NCI-H1092 treated with DMSO at 0.1 percent for 48 hours (cell line): ENCODE data around the gene GRIN1.
"Not testable (repeated sequence)": the region's sequence is repeated elsewhere in the genome, so short reads cannot be mapped to it uniquely, and the experiment has no call there.

Experiments
- DNase-seq: peaks from one replicate; lab custom pipeline; 2025; lab: John Stamatoyannopoulos, UW

Gene GRIN1

GRCh38 chr9:137128862-137129455 is 10.0 kb upstream of the GRIN1 start:
- no peak for DNase-seq

GRCh38 chr9:137129456-137130175 is 9.3 kb upstream of the GRIN1 start:
- DNase-seq = peak; percentile 89

GRCh38 chr9:137130176-137130755 is 8.7 kb upstream of the GRIN1 start:
- DNase-seq = no peak

- DNase-seq = no peak
Measured at GRCh38 chr9:137134191-137134590, 4.8 kb upstream of the GRIN1 start.

GRCh38 chr9:137135154-137135553 is 3.8 kb upstream of the GRIN1 start:
- DNase-seq = not testable (repeated sequence)

- DNase-seq = no peak
Measured at GRCh38 chr9:137136261-137136880, 2.6 kb upstream of the GRIN1 start.

- DNase-seq = no peak
Measured at GRCh38 chr9:137136881-137137607, 1.9 kb upstream of the GRIN1 start.

- DNase-seq = peak; percentile 30
Measured at GRCh38 chr9:137138058-137138721, 764 bp upstream of the GRIN1 start.

- no peak for DNase-seq
Measured at GRCh38 chr9:137139468-137140150, 655 bp downstream of the GRIN1 start.

- DNase-seq = no peak
Measured at GRCh38 chr9:137140151-137141012, 1.4 kb downstream of the GRIN1 start.

GRCh38 chr9:137141050-137141810 is 2.3 kb downstream of the GRIN1 start:
- no peak for DNase-seq

GRCh38 chr9:137141976-137142936 is 3.3 kb downstream of the GRIN1 start:
- DNase-seq = no peak

GRCh38 chr9:137143459-137143858 is 4.5 kb downstream of the GRIN1 start:
- no peak for DNase-seq

- no peak for DNase-seq
Measured at GRCh38 chr9:137145731-137146526, 7.0 kb downstream of the GRIN1 start.

GRCh38 chr9:137146527-137146918 is 7.6 kb downstream of the GRIN1 start:
- DNase-seq = no peak

- DNase-seq = no peak
Measured at GRCh38 chr9:137147091-137147792, 8.3 kb downstream of the GRIN1 start.

GRCh38 chr9:137147793-137148160 is 8.8 kb downstream of the GRIN1 start:
- DNase-seq = no peak
